Vagina (tissue), 2 donors: ENCODE data around the gene GPHB5.

ENCODE experiments used
- POLR2A ChIP-seq, 2 donors: fragments of 450-650 bp; IDR thresholded peaks; one replicate each; pipeline ENCODE4 v1.6.1; 2017; ENCODE audit warnings: antibody characterized with exemption in 2 of 2, mild to moderate bottlenecking in 2 of 2, moderate library complexity in 2 of 2
- POLR2AphosphoS5 ChIP-seq, 2 donors: sonication (generic); formaldehyde crosslinking; IDR thresholded peaks; one replicate each; pipeline ENCODE4 v1.9.0; 2017; ENCODE audit warnings: antibody characterized with exemption in 2 of 2, mild to moderate bottlenecking in 2 of 2, low read depth in 1 of 2; ENCODE audit not compliant: insufficient read depth in 1 of 2
- TF ChIP-seq, protein P1 (sequence below), 3 experiments: fragments of 450-650 bp in 2 of 3; fragments of 200-600 bp in 1 of 3; sonication (generic) in 1 of 3; IDR thresholded peaks; one replicate each; pipeline ENCODE4 v1.5.1; 2017 to 2019; ENCODE audit warnings: antibody characterized with exemption in 3 of 3, mild to moderate bottlenecking in 2 of 3, moderate library complexity in 2 of 3

DNA sequence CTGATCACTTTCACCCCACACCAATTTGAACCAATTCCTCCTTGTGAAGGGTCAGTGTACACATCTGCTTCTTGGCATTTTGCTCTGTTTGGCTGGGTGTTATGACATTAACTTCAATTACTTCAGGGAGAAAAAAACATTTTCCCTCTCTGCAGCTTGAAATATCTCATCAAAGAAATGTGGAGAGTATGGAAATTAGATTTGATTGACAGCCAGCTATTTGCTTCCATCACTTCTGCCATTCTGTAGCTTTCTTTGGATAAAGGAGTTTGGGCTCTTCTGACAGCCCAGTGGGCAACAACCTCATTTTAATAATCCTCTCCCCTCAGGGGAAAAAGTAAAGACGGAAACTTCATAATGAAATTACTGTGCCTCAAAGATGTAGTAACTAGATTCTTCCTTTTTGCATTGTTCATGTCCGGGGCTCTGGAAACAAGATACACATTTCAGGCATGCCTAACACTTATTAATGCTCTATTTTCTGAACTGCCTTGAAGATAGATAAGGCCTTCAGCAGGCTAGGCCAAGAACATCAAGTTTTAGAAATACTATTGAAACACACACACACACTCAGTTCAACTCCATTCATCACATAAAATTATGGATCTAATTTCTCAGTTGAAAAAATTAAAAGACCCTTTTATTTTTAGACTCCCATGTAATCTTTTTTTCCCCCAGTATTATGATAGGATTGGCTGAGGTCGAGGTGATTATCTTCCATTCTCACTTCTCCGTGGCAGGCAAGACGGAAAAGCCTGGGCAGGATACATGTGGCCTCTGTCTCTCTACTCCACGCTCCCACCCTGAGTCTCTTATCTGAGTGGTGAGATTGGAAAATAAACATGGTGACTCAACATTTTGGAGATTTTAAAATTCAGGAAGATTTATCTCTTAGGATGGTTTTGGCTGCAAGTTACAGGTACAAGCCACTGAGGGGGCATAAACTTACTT, 10.3 kb upstream of the GPHB5 start:
- TF ChIP-seq, protein P1, sequence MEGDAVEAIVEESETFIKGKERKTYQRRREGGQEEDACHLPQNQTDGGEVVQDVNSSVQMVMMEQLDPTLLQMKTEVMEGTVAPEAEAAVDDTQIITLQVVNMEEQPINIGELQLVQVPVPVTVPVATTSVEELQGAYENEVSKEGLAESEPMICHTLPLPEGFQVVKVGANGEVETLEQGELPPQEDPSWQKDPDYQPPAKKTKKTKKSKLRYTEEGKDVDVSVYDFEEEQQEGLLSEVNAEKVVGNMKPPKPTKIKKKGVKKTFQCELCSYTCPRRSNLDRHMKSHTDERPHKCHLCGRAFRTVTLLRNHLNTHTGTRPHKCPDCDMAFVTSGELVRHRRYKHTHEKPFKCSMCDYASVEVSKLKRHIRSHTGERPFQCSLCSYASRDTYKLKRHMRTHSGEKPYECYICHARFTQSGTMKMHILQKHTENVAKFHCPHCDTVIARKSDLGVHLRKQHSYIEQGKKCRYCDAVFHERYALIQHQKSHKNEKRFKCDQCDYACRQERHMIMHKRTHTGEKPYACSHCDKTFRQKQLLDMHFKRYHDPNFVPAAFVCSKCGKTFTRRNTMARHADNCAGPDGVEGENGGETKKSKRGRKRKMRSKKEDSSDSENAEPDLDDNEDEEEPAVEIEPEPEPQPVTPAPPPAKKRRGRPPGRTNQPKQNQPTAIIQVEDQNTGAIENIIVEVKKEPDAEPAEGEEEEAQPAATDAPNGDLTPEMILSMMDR (IDR thresholded peaks at IDR 0.05): no peak
- no peak for TF ChIP-seq POLR2AphosphoS5 (IDR thresholded peaks at IDR 0.05; ENCODE audit: insufficient read depth in 1 of 2, low read depth in 1 of 2)
- TF ChIP-seq POLR2A (IDR thresholded peaks at IDR 0.05): no peak
